Parietal lobe (tissue), 2 donors: ENCODE results near the gene RIMBP3B. TPM values are rescaled to one million over a fixed set of nuclear protein-coding genes. Genes with fewer than 3 reads are reported as not detected.

Experiments
- small RNA-seq: library from RNA; depleted of rRNA; stranded (forward); fragments of <200 nt; gene quantifications from one replicate; pipeline ENCODE3, GENCODE V24; 2014; ENCODE audit warnings: low replicate concordance
- total RNA-seq: library from RNA; depleted of rRNA; stranded (reverse); fragments of >200 nt; gene quantifications from one replicate; pipeline ENCODE4 v1.2.3, GENCODE V29; 2014

Gene RIMBP3B, protein sequence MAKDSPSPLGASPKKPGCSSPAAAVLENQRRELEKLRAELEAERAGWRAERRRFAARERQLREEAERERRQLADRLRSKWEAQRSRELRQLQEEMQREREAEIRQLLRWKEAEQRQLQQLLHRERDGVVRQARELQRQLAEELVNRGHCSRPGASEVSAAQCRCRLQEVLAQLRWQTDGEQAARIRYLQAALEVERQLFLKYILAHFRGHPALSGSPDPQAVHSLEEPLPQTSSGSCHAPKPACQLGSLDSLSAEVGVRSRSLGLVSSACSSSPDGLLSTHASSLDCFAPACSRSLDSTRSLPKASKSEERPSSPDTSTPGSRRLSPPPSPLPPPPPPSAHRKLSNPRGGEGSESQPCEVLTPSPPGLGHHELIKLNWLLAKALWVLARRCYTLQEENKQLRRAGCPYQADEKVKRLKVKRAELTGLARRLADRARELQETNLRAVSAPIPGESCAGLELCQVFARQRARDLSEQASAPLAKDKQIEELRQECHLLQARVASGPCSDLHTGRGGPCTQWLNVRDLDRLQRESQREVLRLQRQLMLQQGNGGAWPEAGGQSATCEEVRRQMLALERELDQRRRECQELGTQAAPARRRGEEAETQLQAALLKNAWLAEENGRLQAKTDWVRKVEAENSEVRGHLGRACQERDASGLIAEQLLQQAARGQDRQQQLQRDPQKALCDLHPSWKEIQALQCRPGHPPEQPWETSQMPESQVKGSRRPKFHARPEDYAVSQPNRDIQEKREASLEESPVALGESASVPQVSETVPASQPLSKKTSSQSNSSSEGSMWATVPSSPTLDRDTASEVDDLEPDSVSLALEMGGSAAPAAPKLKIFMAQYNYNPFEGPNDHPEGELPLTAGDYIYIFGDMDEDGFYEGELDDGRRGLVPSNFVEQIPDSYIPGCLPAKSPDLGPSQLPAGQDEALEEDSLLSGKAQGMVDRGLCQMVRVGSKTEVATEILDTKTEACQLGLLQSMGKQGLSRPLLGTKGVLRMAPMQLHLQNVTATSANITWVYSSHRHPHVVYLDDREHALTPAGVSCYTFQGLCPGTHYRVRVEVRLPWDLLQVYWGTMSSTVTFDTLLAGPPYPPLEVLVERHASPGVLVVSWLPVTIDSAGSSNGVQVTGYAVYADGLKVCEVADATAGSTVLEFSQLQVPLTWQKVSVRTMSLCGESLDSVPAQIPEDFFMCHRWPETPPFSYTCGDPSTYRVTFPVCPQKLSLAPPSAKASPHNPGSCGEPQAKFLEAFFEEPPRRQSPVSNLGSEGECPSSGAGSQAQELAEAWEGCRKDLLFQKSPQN (N-terminal part only)
- 0.63 TPM for total RNA-seq

DNA sequence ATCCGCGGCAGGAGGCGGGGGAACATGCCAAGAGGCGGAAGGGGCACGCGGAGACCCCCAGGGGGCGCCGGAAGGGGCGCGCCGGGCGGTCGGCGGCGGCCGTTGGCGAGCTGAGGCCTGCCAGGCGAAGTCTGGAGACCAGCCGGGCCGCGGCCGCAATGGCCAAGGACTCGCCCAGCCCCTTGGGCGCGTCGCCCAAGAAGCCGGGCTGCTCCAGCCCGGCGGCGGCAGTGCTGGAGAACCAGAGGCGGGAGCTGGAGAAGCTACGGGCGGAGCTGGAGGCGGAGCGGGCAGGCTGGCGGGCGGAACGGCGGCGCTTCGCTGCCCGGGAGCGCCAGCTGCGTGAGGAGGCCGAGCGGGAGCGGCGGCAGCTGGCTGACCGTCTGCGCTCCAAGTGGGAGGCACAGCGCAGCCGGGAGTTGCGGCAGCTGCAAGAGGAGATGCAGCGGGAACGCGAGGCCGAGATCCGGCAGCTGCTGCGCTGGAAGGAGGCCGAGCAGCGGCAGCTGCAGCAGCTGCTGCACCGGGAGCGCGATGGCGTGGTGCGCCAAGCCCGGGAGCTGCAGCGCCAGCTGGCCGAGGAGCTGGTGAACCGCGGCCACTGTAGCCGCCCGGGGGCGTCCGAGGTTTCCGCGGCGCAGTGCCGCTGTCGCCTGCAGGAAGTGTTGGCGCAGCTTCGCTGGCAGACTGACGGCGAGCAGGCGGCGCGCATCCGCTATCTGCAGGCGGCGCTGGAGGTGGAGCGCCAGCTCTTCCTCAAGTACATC is at the start of gene RIMBP3B:
Gene RIMBP3B (plus strand): TSS at position 51 of the 767 bp plus-strand sequence. CDS start 108 bp downstream, at position 159.

DNA sequence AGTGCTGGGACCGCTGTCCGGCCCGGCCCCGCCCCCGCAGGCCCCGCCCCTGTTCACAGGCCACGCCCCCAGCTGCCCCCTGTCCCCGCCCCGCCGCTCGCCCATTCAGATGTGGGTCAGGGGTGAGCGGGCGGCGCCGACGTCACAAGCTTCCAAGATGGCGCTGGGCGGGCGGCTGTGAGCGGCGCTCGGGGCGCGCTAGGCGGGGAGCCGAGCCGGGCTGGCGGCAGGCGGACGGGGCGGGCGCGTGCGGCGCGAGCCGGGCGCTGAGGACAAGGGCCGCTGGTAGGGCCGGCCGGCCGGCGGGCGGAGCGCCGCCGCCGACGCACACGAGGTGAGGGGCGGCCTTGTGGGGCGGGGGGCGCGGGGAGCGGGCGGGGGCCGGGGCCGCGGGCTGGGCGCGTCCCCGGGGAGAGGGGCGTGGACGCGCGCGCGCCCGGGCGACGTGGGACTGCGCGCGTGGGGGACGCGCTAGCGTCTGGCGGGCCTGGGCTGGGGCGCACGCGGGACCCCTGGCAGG is 33.7 kb downstream of the RIMBP3B start, which contains the start of gene HIC2:
Gene HIC2 (plus strand): TSS at position 145 of the 520 bp plus-strand sequence. CDS start 25,461 bp downstream, outside the sequence.

Small RNA genes lying within 50 kb of the gene (small RNA-seq; reads per million reads assigned to genes)
- gene RF00492 (not detected), gene RN7SKP63 (not detected)

Other genes with a start within 250 kb of the RIMBP3B start
- gene HIC2, start 33.6 kb downstream of the RIMBP3B start, total RNA-seq, result 17.8 TPM
- 4.4 TPM for gene TMEM191C, start 83.6 kb downstream of the RIMBP3B start, total RNA-seq
- 1.3 TPM for gene RIMBP3C, start 167.7 kb downstream of the RIMBP3B start, total RNA-seq
- gene UBE2L3, start 184.0 kb downstream of the RIMBP3B start, total RNA-seq, result 30.0 TPM
- 9.4 TPM for gene YDJC, start 246.3 kb downstream of the RIMBP3B start, total RNA-seq
- gene CCDC116, start 249.0 kb downstream of the RIMBP3B start, total RNA-seq, result 0.31 TPM